Measurements from ENCODE around the gene TBXA2R. TPM values are rescaled to one million over a fixed set of nuclear protein-coding genes. Genes with fewer than 3 reads are reported as not detected.
"Not testable (repeated sequence)": the region's sequence is repeated elsewhere in the genome, so short reads cannot be mapped to it uniquely, and the experiment has no call there.

The TBXA2R gene
- polyA plus RNA-seq, 1 donor, result 1.3 TPM

GRCh38 chr19:3631053-3631861 lies 24.6 kb upstream of the TBXA2R start:
- Histone ChIP-seq H3K4me3 (ENCODE audit: low read length) (no peak overlapping the region), H3K4me1 (ENCODE audit: control insufficient read depth, insufficient read depth, low read length) (peaks cover 3% of the 10 kb centered on the region), H3K27me3 (ENCODE audit: control insufficient read depth, insufficient read depth, low read length) (no peaks in the 10 kb centered on the region), H3K9me3 (ENCODE audit: control insufficient read depth, low read depth, low read length) (no peaks in the 10 kb centered on the region), H3K27ac (ENCODE audit: low read length) (no peak overlapping the region), H3K36me3 (ENCODE audit: control insufficient read depth, insufficient read depth, low read length) (peaks cover 14% of the 10 kb centered on the region)
- WGBS (ENCODE audit: insufficient coverage, low lambda C conversion rate), result no CpG with 5 or more reads among the region's 43 CpGs
- DNase-seq, result no peak

- not testable (repeated sequence) for H3K4me3 ChIP-seq (ENCODE audit: low read length); H3K9me3 ChIP-seq (ENCODE audit: control insufficient read depth, low read depth, low read length); H3K27ac ChIP-seq (ENCODE audit: low read length); H3K4me1 ChIP-seq (ENCODE audit: control insufficient read depth, insufficient read depth, low read length); DNase-seq; H3K27me3 ChIP-seq (ENCODE audit: control insufficient read depth, insufficient read depth, low read length)
- H3K36me3 ChIP-seq (ENCODE audit: control insufficient read depth, insufficient read depth, low read length), result peaks cover 16% of the 10 kb centered on the region
- WGBS (ENCODE audit: insufficient coverage, low lambda C conversion rate), result 80% methylated on average over 1 of the region's 9 CpGs
These were observed 22.1 kb upstream of the TBXA2R start for GRCh38 chr19:3628766-3629165.

- WGBS (ENCODE audit: insufficient coverage, low lambda C conversion rate), result no CpG with 5 or more reads among the region's 7 CpGs
- no peak overlapping the region for H3K4me3 ChIP-seq (ENCODE audit: low read length)
- H3K27ac ChIP-seq (ENCODE audit: low read length), result peak overlapping the region; percentile 98
- H3K36me3 ChIP-seq (ENCODE audit: control insufficient read depth, insufficient read depth, low read length), result peaks cover 18% of the 10 kb centered on the region
- no peaks in the 10 kb centered on the region for H3K9me3 ChIP-seq (ENCODE audit: control insufficient read depth, low read depth, low read length)
- peaks cover 9% of the 10 kb centered on the region for H3K4me1 ChIP-seq (ENCODE audit: control insufficient read depth, insufficient read depth, low read length)
- no peaks in the 10 kb centered on the region for H3K27me3 ChIP-seq (ENCODE audit: control insufficient read depth, insufficient read depth, low read length)
- DNase-seq, result no peak
These were observed 20.7 kb upstream of the TBXA2R start for GRCh38 chr19:3627351-3627723.

- Histone ChIP-seq H3K4me3 (ENCODE audit: low read length) (peak within 1 kb of the TSS; percentile 83), H3K9me3 (ENCODE audit: control insufficient read depth, low read depth, low read length) (no peaks in the 10 kb centered on the region), H3K27me3 (ENCODE audit: control insufficient read depth, insufficient read depth, low read length) (no peaks in the 10 kb centered on the region), H3K27ac (ENCODE audit: low read length) (peak within 1 kb of the TSS; percentile 98), H3K36me3 (ENCODE audit: control insufficient read depth, insufficient read depth, low read length) (peaks cover 17% of the 10 kb centered on the region), H3K4me1 (ENCODE audit: control insufficient read depth, insufficient read depth, low read length) (peaks cover 9% of the 10 kb centered on the region)
- WGBS (ENCODE audit: insufficient coverage, low lambda C conversion rate), result no CpG with 5 or more reads among the region's 80 CpGs
- peak; percentile 99 for DNase-seq
These were observed 20.0 kb upstream of the TBXA2R start, which contains the start of gene CACTIN for GRCh38 chr19:3626473-3627350. TSS of gene CACTIN (minus strand) at chr19:3626790. CDS start at chr19:3626762, 28 bp downstream.

- Histone ChIP-seq H3K36me3 (ENCODE audit: control insufficient read depth, insufficient read depth, low read length) (peaks cover 20% of the 10 kb centered on the region), H3K27ac (ENCODE audit: low read length) (peak overlapping the region; percentile 98), H3K9me3 (ENCODE audit: control insufficient read depth, low read depth, low read length) (no peaks in the 10 kb centered on the region), H3K4me3 (ENCODE audit: low read length) (peak overlapping the region; percentile 83), H3K27me3 (ENCODE audit: control insufficient read depth, insufficient read depth, low read length) (no peaks in the 10 kb centered on the region), H3K4me1 (ENCODE audit: control insufficient read depth, insufficient read depth, low read length) (peaks cover 9% of the 10 kb centered on the region)
- no peak for DNase-seq
- WGBS (ENCODE audit: insufficient coverage, low lambda C conversion rate), result no CpG with 5 or more reads among the region's 21 CpGs
These were observed 19.4 kb upstream of the TBXA2R start for GRCh38 chr19:3625996-3626472.

GRCh38 chr19:3623716-3624115 lies 17.0 kb upstream of the TBXA2R start:
- peaks cover 9% of the 10 kb centered on the region for H3K4me1 ChIP-seq (ENCODE audit: control insufficient read depth, insufficient read depth, low read length)
- peaks cover 40% of the 10 kb centered on the region for H3K36me3 ChIP-seq (ENCODE audit: control insufficient read depth, insufficient read depth, low read length)
- no peaks in the 10 kb centered on the region for H3K27me3 ChIP-seq (ENCODE audit: control insufficient read depth, insufficient read depth, low read length)
- no peak for DNase-seq
- H3K27ac ChIP-seq (ENCODE audit: low read length), result no peak overlapping the region
- no CpG with 5 or more reads among the region's 34 CpGs for WGBS (ENCODE audit: insufficient coverage, low lambda C conversion rate)
- H3K9me3 ChIP-seq (ENCODE audit: control insufficient read depth, low read depth, low read length), result no peaks in the 10 kb centered on the region
- H3K4me3 ChIP-seq (ENCODE audit: low read length), result no peak overlapping the region

- Histone ChIP-seq H3K36me3 (ENCODE audit: control insufficient read depth, insufficient read depth, low read length) (peaks cover 48% of the 10 kb centered on the region), H3K4me3 (ENCODE audit: low read length) (no peak overlapping the region), H3K27ac (ENCODE audit: low read length) (no peak overlapping the region), H3K27me3 (ENCODE audit: control insufficient read depth, insufficient read depth, low read length) (no peaks in the 10 kb centered on the region), H3K4me1 (ENCODE audit: control insufficient read depth, insufficient read depth, low read length) (peaks cover 6% of the 10 kb centered on the region), H3K9me3 (ENCODE audit: control insufficient read depth, low read depth, low read length) (no peaks in the 10 kb centered on the region)
- DNase-seq, result no peak
- no CpG with 5 or more reads among the region's 12 CpGs for WGBS (ENCODE audit: insufficient coverage, low lambda C conversion rate)
These were observed 15.5 kb upstream of the TBXA2R start for GRCh38 chr19:3622224-3622623.

- no peak for DNase-seq
- H3K27me3 ChIP-seq (ENCODE audit: control insufficient read depth, insufficient read depth, low read length), result no peaks in the 10 kb centered on the region
- H3K27ac ChIP-seq (ENCODE audit: low read length), result no peak overlapping the region
- H3K9me3 ChIP-seq (ENCODE audit: control insufficient read depth, low read depth, low read length), result no peaks in the 10 kb centered on the region
- H3K36me3 ChIP-seq (ENCODE audit: control insufficient read depth, insufficient read depth, low read length), result peaks cover 48% of the 10 kb centered on the region
- H3K4me1 ChIP-seq (ENCODE audit: control insufficient read depth, insufficient read depth, low read length), result peaks cover 6% of the 10 kb centered on the region
- H3K4me3 ChIP-seq (ENCODE audit: low read length), result no peak overlapping the region
- no CpG with 5 or more reads among the region's 15 CpGs for WGBS (ENCODE audit: insufficient coverage, low lambda C conversion rate)
These were observed 15.0 kb upstream of the TBXA2R start for GRCh38 chr19:3621689-3622088.

- WGBS (ENCODE audit: insufficient coverage, low lambda C conversion rate), result no CpG with 5 or more reads among the region's 24 CpGs
These were observed 14.3 kb upstream of the TBXA2R start for GRCh38 chr19:3620817-3621547.

More at GRCh38 chr19:3620817-3621547, 14.3 kb upstream of the TBXA2R start:
- Histone ChIP-seq H3K36me3 (ENCODE audit: control insufficient read depth, insufficient read depth, low read length) (peaks cover 48% of the 10 kb centered on the region), H3K27ac (ENCODE audit: low read length) (no peak overlapping the region), H3K4me1 (ENCODE audit: control insufficient read depth, insufficient read depth, low read length) (peaks cover 6% of the 10 kb centered on the region), H3K4me3 (ENCODE audit: low read length) (no peak overlapping the region), H3K27me3 (ENCODE audit: control insufficient read depth, insufficient read depth, low read length) (no peaks in the 10 kb centered on the region), H3K9me3 (ENCODE audit: control insufficient read depth, low read depth, low read length) (no peaks in the 10 kb centered on the region)
- no peak for DNase-seq

Data from large intestine (tissue), 3 donors.